Muscle of leg (tissue), 11 donors: ENCODE measurements around the gene ZSCAN25. TPM values are rescaled to one million over a fixed set of nuclear protein-coding genes. Genes with fewer than 3 reads are reported as not detected.

Experiments used
- DNase-seq: peaks from one replicate; pipeline ENCODE4 v3.0.0; 2013
- H3K27ac ChIP-seq: one replicate; pipeline ENCODE4 v1.5.1; 2013; ENCODE audit warnings: mild to moderate bottlenecking, low read length, control low read depth
- H3K27me3 ChIP-seq: one replicate; pipeline ENCODE4 v1.6.1; 2013; ENCODE audit warnings: low read length; ENCODE audit not compliant: control insufficient read depth, insufficient read depth
- H3K36me3 ChIP-seq: one replicate; pipeline ENCODE4 v1.6.1; 2013; ENCODE audit warnings: low read length; ENCODE audit not compliant: control insufficient read depth, insufficient read depth
- H3K4me1 ChIP-seq: one replicate; pipeline ENCODE4 v1.6.1; 2013; ENCODE audit warnings: low read length; ENCODE audit not compliant: control insufficient read depth, insufficient read depth
- H3K4me3 ChIP-seq: one replicate; pipeline ENCODE4 v1.5.1; 2013; ENCODE audit warnings: low read length, control low read depth
- H3K9me3 ChIP-seq: replicated peaks from 2 replicates; pipeline ENCODE4 v1.6.1; 2013; ENCODE audit warnings: low read depth, low read length; ENCODE audit not compliant: control insufficient read depth
- WGBS: methylation state at CpG from one replicate; pipeline ENCODE4 v1.1.5; 2013; ENCODE audit warnings: missing lambda C conversion rate; ENCODE audit not compliant: insufficient coverage; 5-methylcytosine and 5-hydroxymethylcytosine counted together
- polyA plus RNA-seq, 8 donors: library from polyadenylated mRNA; unstranded; fragments of 120-200 nt; gene quantifications; one replicate each; pipeline versions ENCODE4 v1.2.1 to v1.2.3, GENCODE V29; 2013; ENCODE audit warnings: inconsistent platforms in 1 of 8, low replicate concordance in 1 of 8; ENCODE audit not compliant: insufficient read length in 8 of 8, insufficient read depth in 1 of 8
- total RNA-seq: library from RNA; stranded (reverse); fragments of 120-200 nt; gene quantifications from one replicate; pipeline ENCODE4 v1.2.4, GENCODE V29; 2013

Gene ZSCAN25
- total and polyA plus RNA-seq, 9 donors = 8.9 to 12.5 (median 10.0) TPM

DNA sequence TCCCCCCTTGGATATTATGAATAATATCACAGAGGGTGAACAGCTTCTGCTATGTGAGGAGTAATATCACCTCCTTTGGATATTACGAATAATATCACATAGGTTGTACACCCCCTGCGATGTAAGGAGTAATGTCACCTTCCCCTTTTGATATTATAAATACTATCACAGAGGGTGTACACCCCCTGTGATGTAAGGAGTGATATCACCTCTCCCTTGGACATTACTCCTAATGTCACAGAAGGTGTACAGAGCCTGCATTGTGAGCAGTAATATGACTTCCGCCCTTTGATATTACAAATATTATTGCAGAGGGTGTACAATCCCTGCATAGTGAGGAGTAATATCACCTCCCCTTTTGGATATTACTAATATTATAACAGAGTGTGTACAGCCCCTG lies 27.9 kb upstream of the ZSCAN25 start:
- Histone ChIP-seq H3K4me3 (no peak overlapping the region), H3K4me1 (no peaks in the 10 kb centered on the region), H3K27ac (no peak overlapping the region), H3K36me3 (no peaks in the 10 kb centered on the region), H3K9me3 (no peaks in the 10 kb centered on the region), H3K27me3 (no peaks in the 10 kb centered on the region)
- no CpG with 5 or more reads among the region's 3 CpGs for whole genome bisulfite sequencing
- no peak for DNase-seq

DNA sequence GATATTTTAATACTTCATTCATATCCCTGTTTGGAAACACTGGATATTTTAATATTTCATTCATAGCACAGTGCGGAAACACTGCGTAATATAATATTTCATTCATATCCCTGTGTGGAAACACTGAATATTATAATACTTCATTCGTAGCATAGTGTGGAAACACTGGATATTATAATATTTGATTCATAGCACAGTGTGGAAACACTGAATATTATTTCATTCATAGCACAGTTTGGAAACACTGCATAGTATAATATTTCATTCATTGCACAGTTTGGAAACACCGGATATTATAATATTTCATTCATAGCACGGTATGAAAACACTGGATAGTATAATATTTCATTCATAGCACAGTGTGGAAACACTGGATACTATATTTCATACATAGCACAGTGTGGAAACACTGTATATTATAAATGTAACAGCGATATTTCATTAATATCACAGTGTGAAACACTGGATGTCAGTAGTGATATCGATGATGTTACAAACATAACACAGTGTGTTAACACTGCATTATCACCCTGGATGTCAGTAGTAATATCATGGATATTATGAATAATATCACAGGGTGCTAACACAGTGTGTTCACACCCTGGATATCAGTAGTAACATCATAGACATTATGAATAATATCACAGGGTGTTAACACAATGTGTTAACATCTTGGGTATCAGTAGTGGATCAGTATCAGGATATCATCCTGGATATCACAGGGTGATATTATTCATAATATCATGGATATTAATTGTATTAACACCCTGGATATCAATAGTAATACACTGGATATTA lies 21.6 kb upstream of the ZSCAN25 start:
- Histone ChIP-seq H3K9me3 (no peaks in the 10 kb centered on the region), H3K27me3 (no peaks in the 10 kb centered on the region), H3K4me3 (no peak overlapping the region), H3K36me3 (no peaks in the 10 kb centered on the region), H3K27ac (no peak overlapping the region), H3K4me1 (no peaks in the 10 kb centered on the region)
- no peak for DNase-seq
- no CpG with 5 or more reads among the region's 7 CpGs for WGBS

- no peak for DNase-seq
- no peaks in the 10 kb centered on the region for H3K9me3 ChIP-seq
- no peak overlapping the region for H3K27ac ChIP-seq
- H3K27me3 ChIP-seq = no peaks in the 10 kb centered on the region
- no CpG with 5 or more reads among the region's 1 CpG for WGBS
- H3K4me3 ChIP-seq = no peak overlapping the region
- no peaks in the 10 kb centered on the region for H3K36me3 ChIP-seq
- no peaks in the 10 kb centered on the region for H3K4me1 ChIP-seq
Measured at GRCh38 chr7:99596408-99596955, 20.3 kb upstream of the ZSCAN25 start.

GRCh38 chr7:99597762-99598501 lies 18.8 kb upstream of the ZSCAN25 start, which contains the start of gene TMEM225B:
Gene TMEM225B (plus strand): TSS chr7:99598267. CDS start chr7:99604389, 6,122 bp downstream.
- Histone ChIP-seq H3K36me3 (no peaks in the 10 kb centered on the region), H3K27ac (no peak within 1 kb of the TSS), H3K9me3 (no peaks in the 10 kb centered on the region), H3K4me1 (no peaks in the 10 kb centered on the region), H3K27me3 (no peaks in the 10 kb centered on the region), H3K4me3 (no peak within 1 kb of the TSS)
- DNase-seq = no peak
- 42% methylated on average over 25 of the region's 34 CpGs for WGBS

GRCh38 chr7:99599836-99600235 lies 16.9 kb upstream of the ZSCAN25 start:
- Histone ChIP-seq H3K4me1 (no peaks in the 10 kb centered on the region), H3K36me3 (no peaks in the 10 kb centered on the region), H3K4me3 (no peak overlapping the region), H3K9me3 (no peaks in the 10 kb centered on the region), H3K27ac (no peak overlapping the region), H3K27me3 (no peaks in the 10 kb centered on the region)
- 87% methylated on average over 2 of the region's 4 CpGs for WGBS
- DNase-seq = no peak

DNA sequence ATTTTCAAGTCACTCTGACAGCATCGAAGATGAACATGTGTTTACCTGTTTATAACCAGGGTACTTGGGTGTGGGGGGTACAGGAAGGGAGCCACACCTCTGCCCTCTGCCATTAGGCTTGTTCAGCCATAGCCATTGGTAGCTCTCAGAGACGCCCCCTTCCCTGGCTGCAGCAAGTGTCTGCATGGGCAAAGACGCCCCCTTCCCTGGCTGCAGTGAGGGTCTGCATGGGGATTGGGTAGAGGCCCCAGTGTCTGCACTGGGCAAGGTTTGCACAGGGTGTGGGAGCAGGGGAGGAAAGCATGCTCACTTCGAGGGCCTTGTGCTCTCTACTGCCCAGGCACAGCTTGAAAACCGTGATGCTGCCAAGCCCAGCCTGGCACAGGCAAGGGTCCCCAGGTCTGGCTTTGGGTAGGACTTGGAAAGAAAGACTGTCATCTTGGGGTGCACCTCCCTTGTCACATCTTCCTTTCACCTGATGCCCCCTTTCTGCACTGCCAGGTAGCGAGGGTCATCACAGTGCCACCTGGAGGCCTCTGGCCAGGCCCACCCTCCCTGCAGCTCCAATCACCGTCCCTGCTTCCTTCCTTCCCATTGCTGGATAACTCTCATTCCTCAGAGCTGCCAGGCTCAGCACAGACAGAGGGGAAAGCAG lies 15.0 kb upstream of the ZSCAN25 start:
- H3K36me3 ChIP-seq = no peaks in the 10 kb centered on the region
- no peaks in the 10 kb centered on the region for H3K27me3 ChIP-seq
- H3K4me1 ChIP-seq = no peaks in the 10 kb centered on the region
- H3K27ac ChIP-seq = no peak overlapping the region
- H3K9me3 ChIP-seq = no peaks in the 10 kb centered on the region
- 59% methylated on average over 2 of the region's 7 CpGs for WGBS
- no peak overlapping the region for H3K4me3 ChIP-seq
- no peak for DNase-seq

GRCh38 chr7:99605527-99605926 lies 11.2 kb upstream of the ZSCAN25 start:
- no peak for DNase-seq
- Histone ChIP-seq H3K27ac (no peak overlapping the region), H3K4me1 (no peaks in the 10 kb centered on the region), H3K4me3 (no peak overlapping the region), H3K9me3 (no peaks in the 10 kb centered on the region), H3K27me3 (no peaks in the 10 kb centered on the region), H3K36me3 (no peaks in the 10 kb centered on the region)
- WGBS = no CpG with 5 or more reads among the region's 7 CpGs

DNA sequence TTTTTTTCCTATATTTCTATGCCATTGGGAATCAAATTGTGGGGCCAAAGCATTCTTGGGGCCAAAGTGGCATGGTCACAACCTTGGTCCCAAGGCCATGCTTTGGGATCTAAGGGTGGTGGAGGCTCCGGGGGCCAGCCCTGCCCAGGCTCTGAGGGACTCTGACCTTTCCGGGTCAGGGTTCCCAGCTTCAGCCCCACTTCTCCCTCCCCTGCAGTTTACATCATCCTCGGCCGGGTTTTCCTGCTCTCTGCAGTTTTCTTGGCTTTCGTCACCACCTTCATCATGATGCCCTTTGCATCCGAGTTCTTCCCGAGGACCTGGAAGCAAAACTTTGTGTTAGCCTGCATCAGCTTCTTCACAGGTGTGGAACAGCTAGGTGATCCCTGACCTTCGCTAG lies 10.2 kb upstream of the ZSCAN25 start:
- Histone ChIP-seq H3K27ac (no peak overlapping the region), H3K27me3 (no peaks in the 10 kb centered on the region), H3K4me3 (no peak overlapping the region), H3K4me1 (no peaks in the 10 kb centered on the region), H3K9me3 (no peaks in the 10 kb centered on the region), H3K36me3 (no peaks in the 10 kb centered on the region)
- DNase-seq = no peak
- 73% methylated on average over 7 of the region's 8 CpGs for WGBS

GRCh38 chr7:99607548-99607947 lies 9.2 kb upstream of the ZSCAN25 start:
- Histone ChIP-seq H3K4me3 (no peak overlapping the region), H3K36me3 (no peaks in the 10 kb centered on the region), H3K4me1 (no peaks in the 10 kb centered on the region), H3K9me3 (no peaks in the 10 kb centered on the region), H3K27me3 (no peaks in the 10 kb centered on the region), H3K27ac (no peak overlapping the region)
- DNase-seq = no peak
- WGBS = 72% methylated on average over 8 of the region's 9 CpGs

GRCh38 chr7:99614495-99614894 lies 2.3 kb upstream of the ZSCAN25 start:
- Histone ChIP-seq H3K27me3 (peaks cover 3% of the 10 kb centered on the region), H3K9me3 (no peaks in the 10 kb centered on the region), H3K36me3 (peaks cover 10% of the 10 kb centered on the region), H3K27ac (no peak overlapping the region), H3K4me3 (no peak overlapping the region), H3K4me1 (peaks cover 4% of the 10 kb centered on the region)
- WGBS = no CpG with 5 or more reads among the region's 3 CpGs
- no peak for DNase-seq
